ENCODE data around the gene ZNF546.

Gene ZNF546

GRCh38 chr19:40057166-40057565 lies 60.3 kb downstream of the ZNF546 start:
- Mint-ChIP-seq H3K27me3 (no peaks in the 10 kb centered on the region), H3K36me3 (peaks cover 23% of the 10 kb centered on the region), H3K4me3 (peak overlapping the region; percentile 99), H3K27ac (no peak overlapping the region), H3K9me3 (peaks cover 26% of the 10 kb centered on the region), H3K4me1 (peaks cover 48% of the 10 kb centered on the region)

DNA sequence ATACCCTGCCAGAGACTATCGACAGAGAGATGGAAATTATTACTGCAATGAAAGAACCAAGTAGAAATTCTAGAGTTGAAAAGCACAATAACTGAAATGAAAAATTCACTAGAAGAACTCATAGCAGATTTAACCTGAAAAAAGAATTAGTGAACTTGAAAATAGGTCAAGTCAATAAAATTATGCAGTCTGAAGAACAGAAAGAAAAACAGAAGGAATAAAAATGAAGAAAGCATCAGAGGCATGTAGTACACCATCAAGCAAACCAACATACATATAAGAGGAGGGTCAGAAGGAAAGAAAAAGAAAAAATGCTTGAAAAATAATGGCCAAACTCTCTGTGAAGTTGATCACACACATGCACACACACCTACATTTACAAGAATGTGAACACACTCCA lies 62.8 kb downstream of the ZNF546 start:
- H3K9me3 Mint-ChIP-seq: peaks cover 32% of the 10 kb centered on the region

DNA sequence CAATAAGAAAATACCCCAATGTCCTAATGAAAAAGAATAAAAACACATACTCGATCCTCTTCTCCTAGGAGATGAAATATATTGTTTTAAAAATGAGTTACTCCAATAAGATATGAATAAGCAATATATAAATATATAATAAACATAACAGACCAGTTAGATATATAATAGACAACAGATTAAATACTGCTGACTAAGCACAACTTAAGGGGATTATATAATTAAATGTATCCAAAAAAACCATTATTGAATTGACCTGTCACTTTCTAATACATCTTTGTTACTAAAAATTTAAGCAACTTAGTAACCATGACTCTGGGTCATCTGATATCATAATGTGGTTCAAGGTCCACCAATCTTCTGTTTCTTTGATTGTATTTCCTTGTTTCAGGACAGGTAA lies 73.2 kb downstream of the ZNF546 start:
- Mint-ChIP-seq H3K9me3 (peaks cover 10% of the 10 kb centered on the region), H3K27ac (no peak overlapping the region), H3K4me3 (no peak overlapping the region), H3K36me3 (peaks cover 41% of the 10 kb centered on the region), H3K4me1 (no peaks in the 10 kb centered on the region), H3K27me3 (no peaks in the 10 kb centered on the region)

More for the DNA sequence above, 62.8 kb downstream of the ZNF546 start:
- Mint-ChIP-seq H3K27ac (no peak overlapping the region), H3K27me3 (no peaks in the 10 kb centered on the region), H3K4me3 (no peak overlapping the region), H3K4me1 (peaks cover 24% of the 10 kb centered on the region), H3K36me3 (peaks cover 15% of the 10 kb centered on the region)
